Renal cortical epithelial cell (primary cell): ENCODE data around the gene NPSR1. TPM values are rescaled to one million over a fixed set of nuclear protein-coding genes. Genes with fewer than 3 reads are reported as not detected.
A peak's percentile ranks its signal among the peaks of the same experiment; 100 is the strongest.

Experiments used
- DNase-seq: peaks from one replicate; pipeline ENCODE4 v3.0.0-alpha.2; 2011; ENCODE audit warnings: low read depth
- total RNA-seq: library from RNA; depleted of rRNA; stranded (reverse); fragments of >200 nt; gene quantifications from 2 replicates; pipeline ENCODE4 v1.2.3, GENCODE V29; 2014

NPSR1 gene
- total RNA-seq, 1 donor from 2014 or later, result not detected

GRCh38 chr7:34720289-34720688 is 62.3 kb downstream of the NPSR1 start:
- DNase-seq, result no peak

DNA sequence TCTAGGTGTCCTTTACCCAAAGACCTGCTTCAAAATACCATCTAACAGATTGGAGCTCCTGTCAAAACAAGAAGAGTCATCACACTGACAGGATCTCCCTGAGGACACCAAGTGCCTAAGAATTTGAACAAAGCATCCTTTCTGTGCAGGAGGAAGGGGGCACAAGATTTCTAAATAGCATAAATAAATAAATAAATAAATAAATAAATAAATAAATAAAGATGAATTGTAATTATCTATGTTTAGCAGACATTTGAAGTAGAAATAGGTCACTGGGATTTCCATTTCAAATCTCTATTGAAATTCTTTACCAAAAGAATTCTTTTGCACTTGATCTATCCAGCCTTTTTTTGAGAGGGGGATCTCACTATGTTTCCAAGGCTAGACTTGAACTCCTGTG is 65.3 kb downstream of the NPSR1 start:
- no peak for DNase-seq

GRCh38 chr7:34723866-34724490 is 66.0 kb downstream of the NPSR1 start:
- DNase-seq, result no peak

DNA sequence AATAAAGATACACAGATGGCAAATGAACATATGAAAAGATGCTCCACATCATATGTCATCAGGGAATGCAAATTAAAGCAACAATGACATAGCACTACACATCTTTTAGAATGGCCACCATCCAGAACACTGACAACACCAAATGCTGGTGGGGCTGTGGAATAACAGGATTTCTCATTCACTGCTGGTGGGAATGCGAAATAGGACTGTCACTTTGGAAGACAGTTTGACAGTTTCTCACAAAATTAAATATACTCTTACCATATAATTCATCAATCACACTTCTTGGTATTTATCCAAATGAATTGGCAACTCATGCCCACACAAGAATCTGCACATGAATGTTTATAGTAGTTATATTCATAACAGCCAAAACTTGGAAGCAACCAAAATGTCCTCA is 68.2 kb downstream of the NPSR1 start:
- no peak for DNase-seq

DNA sequence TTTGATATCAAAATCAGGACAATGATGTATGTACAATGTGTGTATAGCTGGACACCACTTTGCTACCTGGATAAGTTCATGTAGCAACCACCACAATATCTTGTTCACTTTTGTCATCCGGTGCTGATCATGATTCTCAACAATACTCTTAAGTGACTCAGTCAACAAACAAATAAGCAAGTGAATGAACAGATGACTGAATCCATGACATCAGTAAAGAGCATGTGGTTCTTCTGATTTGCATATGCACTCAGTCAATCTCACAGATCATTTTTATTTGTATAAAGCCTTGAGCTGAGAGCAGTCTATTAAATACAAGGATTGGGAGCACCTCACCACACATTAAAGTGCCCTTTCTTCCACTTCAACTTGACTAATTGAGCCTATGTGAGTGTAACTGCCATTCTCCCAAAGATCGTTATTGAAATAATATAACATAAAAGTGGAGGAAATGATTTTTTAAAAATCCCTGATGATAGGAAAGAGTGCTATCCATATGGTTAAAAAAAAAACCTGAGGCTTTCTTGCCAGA is 69.5 kb downstream of the NPSR1 start:
- DNase-seq, result peak; percentile 52

DNA sequence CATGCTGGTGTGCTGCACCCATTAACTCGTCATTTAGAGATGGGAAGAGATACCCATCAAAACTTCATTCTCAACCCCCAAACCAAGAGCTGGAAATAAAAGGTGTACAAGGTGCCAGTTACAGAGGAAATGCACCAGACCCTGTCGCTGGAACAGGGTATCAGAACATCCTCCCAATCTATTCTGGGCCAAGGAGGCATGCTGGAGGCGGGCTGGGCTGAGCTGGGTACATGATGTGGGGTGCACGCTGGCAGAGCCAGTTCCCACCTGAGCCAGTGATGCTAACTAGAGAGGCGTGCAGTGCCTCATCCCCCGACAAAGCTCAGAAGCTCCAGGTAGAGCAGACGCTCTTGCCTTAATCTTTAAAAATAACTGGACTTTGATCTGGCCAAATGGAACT is 70.1 kb downstream of the NPSR1 start:
- no peak for DNase-seq

GRCh38 chr7:34734771-34735170 is 76.8 kb downstream of the NPSR1 start:
- DNase-seq, result peak; percentile 36

- no peak for DNase-seq
Measured at GRCh38 chr7:34735526-34735925, 77.5 kb downstream of the NPSR1 start.

DNA sequence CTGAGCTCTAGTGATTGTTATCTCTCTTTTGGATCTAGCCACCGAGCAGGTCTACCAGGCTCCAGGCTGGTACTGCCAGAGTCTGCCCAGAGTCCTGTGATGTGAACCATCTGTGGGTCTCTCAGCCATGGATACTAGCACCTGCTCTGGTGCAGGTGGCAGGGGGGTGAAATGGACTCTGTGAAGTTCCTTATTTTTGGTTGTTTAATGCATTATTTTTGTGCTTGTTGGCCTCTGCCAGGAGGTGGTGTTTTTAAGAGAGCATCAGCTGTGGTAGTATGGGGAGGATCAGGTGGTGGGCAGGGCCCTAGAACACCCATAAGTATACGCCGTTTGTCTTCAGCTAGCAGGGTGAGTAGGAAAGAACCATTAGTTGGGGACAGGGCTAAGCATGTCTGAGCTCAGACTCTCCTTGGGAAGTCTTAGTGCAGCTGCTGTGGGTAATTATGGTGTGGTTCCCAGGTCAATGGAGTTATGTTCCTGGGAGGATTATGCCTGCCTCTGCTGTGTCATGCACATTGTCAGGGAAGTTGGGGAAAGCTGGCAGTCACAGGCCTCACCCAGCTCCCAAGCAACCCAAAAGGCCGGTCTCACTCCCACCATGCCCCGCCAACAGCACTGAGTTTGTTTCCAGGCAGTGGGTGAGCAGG is 81.8 kb downstream of the NPSR1 start:
- DNase-seq, result no peak

DNA sequence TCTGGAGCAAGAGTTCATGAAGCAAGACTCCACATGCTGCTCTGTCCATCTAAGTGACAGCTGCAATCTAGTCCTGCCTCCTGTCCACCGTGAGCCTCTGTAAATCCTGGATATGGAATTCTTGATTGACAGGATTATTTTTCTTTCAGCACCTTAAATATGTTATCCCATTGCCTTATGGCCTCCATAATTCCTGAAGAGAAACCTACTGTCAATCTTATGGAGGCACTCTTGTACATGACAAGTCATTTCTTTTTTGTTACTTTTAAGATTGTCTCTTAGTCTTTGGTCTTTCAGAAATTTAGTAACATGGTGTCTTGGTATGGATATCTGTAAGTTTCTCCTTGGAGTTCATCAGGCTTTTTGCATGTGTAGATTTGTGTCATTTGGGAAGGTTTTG is 82.8 kb downstream of the NPSR1 start:
- no peak for DNase-seq

DNA sequence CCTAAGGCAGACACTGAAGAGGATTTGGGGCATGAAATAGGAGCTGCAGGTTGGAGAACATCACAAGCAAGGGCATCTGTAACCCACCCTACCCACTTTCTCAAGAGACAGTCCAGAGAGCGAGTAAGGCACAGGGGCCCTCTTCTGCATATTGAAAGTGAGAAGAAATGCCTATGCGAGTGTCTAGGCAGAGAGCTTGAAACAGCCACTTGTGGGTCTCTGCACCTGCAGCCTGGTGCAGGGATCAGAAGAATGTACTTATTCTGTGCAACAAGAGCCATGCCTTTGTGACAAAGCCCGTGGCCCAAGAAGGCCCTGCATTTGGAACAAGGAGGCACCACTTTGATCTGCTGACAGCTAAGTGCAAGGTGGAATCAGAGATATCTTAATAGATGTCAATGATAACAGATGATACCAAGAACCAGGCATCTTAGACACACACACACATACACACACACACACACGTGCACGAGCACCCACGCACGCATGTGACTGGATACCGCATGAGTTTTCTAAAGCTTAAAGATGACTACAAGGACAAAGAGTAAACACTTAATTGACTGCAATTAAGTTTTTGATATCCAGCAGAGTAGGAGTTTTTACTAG is 89.3 kb downstream of the NPSR1 start:
- DNase-seq, result no peak

GRCh38 chr7:34747867-34748727 is 90.1 kb downstream of the NPSR1 start:
- DNase-seq, result peak; percentile 97

- no peak for DNase-seq
Measured at GRCh38 chr7:34748728-34749089, 90.7 kb downstream of the NPSR1 start.

GRCh38 chr7:34749446-34749845 is 91.4 kb downstream of the NPSR1 start:
- no peak for DNase-seq

DNA sequence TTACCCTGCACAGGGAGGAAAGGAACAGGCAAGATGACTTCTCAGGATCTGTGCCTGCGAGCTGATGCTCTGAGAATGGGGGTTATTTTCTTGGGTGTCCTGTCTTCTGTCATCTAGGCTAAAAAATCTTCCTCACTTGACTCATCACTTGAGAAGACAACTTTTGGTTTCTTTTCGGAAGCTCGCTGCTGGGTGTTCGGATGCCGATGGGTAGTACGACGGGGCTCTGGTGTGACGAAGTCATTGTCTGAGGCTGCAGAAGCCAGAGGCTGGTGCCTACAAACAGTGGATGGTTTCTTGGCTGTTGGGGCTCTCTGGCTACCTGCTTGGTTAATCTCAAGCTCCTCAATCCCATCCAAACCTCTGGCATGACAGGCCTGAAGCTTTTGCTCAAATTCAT is 92.2 kb downstream of the NPSR1 start:
- no peak for DNase-seq

GRCh38 chr7:34750636-34751035 is 92.6 kb downstream of the NPSR1 start:
- DNase-seq, result no peak

- DNase-seq, result peak; percentile 82
Measured at GRCh38 chr7:34751725-34752643, 94.0 kb downstream of the NPSR1 start.

DNA sequence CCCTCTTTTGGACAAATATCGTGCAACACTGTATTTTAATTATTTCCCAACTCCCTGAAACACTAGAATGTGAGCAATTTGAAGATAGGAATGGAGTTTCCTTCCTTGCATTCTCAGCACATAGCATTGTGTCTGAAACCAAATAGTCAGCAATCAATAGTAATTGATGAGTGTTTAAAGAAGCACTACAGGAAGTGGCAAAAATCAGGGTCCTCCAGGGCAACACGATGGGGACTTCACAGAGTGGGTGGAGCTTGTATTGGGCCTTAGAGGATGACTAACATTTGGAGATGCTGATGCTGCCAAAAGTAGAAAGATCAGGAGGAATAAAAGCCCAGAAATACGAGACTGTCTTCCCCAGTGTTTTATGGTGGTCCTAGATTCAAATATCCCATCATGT is 94.9 kb downstream of the NPSR1 start:
- DNase-seq, result no peak

DNA sequence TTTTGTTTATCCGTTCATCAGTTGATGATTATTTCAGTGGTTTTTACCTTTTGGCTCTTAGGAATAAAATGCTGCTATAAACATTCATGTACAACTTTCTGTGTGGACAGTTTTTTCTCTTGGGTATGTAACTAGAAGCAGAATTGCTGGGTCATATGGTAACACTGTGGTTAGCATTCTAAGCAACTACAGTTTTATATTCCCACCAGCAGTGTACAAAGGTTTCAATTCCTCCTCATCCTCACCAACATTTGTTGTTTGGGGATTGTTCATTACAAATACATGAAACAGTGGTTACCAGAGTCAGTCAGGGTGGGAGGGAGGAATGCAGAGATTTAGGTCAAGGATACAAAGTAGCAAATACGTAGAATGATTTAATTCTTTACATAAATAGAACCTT is 97.0 kb downstream of the NPSR1 start:
- peak; percentile 36 for DNase-seq

- peak; percentile 66 for DNase-seq
Measured at GRCh38 chr7:34756025-34756437, 98.0 kb downstream of the NPSR1 start.

GRCh38 chr7:34756691-34757090 is 98.7 kb downstream of the NPSR1 start:
- no peak for DNase-seq
